ENCODE data around the gene ZNF816.
"Not testable (repeated sequence)": the region's sequence is repeated elsewhere in the genome, so short reads cannot be mapped to it uniquely, and the experiment has no call there.

DNA sequence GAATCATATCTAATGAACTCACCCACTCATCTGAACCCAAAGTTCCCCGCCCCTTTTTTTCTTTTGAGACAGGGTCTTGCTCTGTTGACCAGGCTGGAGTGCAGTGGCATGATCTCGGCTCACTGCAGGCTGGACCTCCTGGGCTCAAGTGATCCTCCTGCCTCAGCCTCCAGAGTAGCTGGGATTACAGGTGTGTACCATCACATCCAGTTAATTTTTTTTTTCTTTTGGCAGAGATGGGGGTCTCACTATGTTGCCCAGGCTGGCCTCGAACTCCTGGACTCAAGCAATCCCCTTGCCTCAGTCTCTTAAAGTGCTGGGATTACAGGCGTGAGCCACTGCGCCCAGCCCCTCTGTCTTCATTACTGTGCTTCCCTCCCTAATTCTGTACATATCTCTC lies 21.8 kb downstream of the ZNF816 start:
- TF ChIP-seq POLR2AphosphoS5 (IDR thresholded peaks at IDR 0.05; ENCODE audit: borderline replicate concordance, low read depth, low read length); EZH2 (IDR thresholded peaks at IDR 0.05); FOXP2 (optimal IDR thresholded peaks at IDR 0.05; ENCODE audit: control extremely low read depth, extremely low read length, insufficient read depth): not testable (repeated sequence)
